LHCN-M2 (cell line): Measurements from ENCODE around the gene IFT88. TPM values are rescaled to one million over a fixed set of nuclear protein-coding genes. Genes with fewer than 3 reads are reported as not detected.

Experiments
- DNase-seq: peaks from one replicate; pipeline ENCODE4 v3.0.0-alpha.2; 2012; ENCODE audit warnings: low read depth
- total RNA-seq: library from RNA; depleted of rRNA; stranded (reverse); fragments of >200 nt; gene quantifications from 2 replicates; pipeline ENCODE4 v1.2.3, GENCODE V29; 2014

Gene IFT88
- total RNA-seq, 1 experiment from 2014 or later: 18.0 TPM

DNA sequence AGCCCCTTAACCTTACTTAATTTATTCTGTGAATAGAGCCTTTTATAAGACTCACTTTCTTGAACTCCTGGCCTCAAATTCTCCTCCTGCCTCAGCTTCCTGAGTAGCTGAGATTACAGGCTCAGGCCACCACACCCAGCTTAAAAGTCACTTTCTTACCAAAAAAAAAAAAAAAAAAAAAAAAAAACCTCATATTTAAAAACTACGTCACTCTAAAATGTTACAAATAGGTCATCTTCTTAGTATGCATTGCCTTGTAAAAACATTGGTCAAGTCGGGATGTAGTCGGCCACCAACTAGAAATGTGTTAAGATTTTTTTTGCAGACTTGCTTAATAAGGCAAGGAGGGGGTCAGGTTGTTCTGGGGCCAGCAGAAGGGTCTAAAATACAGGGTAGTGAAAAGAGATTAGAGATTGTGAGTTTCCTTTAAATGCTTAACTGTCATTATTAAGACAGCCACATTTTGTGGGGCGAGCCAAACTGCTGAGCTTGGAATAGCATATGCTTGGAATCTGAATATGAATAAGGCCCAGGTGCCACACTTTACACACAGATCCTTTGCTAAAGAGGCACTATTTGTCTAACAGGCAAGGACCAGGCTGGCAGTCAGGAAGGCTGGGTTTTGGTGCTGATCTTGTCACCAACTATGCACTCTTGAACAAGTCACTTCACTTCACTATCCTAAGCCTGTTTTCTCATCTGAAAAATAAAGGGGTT, 120.1 kb downstream of the IFT88 start:
- DNase-seq: no peak

DNA sequence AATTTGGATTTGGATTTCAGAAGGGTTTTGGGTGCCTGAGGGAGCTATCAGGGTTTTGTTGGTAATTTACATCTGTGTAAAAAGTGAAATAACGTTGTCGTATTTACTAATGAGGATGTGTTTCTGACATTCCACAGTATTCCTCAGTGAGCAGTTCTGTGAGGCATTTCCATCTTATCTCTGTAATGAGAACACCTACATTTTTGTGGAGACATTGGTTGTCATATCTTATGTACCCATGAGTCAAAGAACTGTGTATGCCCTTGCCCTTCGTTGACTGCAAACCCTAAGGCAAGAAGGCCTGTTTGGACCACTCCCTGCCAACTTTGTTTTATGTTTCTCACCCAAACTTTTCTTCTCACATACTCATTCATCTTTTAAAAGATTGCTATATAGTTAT, 122.3 kb downstream of the IFT88 start:
- no peak for DNase-seq

DNA sequence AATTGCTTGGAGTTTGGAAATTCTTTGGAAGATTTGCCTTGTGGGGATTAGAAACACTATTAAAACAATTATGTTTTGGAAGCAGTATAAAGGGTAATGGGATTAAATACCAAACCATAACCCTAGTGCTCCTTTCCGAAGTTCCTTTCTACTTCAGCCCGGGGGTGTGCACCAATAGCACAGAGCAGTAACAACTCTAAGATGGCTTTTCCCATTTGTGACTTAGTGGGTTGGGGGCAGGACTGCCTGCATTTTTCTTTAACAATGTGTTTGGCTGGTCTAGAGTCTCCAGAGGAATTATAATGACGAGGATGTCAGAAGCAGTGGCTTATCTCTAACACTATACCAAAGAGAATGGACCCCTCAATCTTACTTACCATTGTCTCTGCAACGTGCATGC, 124.7 kb downstream of the IFT88 start:
- DNase-seq: no peak

DNA sequence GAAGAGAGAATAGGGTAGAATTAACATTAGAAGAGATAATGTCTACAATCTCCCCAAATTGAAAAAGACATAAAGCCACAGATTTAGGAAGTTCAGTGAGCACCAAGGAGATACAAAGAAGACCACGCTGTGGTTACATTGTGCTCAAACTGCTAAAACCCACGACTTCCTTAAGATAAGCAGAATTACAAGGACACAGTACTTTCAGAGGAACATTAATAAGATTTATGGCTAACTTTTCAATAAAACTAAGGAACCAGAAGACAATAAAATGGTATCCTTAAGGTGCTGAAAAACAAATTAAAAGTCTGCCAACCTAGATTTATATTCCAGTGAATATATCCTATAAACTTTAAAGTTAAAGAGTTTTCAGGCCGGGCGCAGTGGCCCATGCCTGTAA, 129.1 kb downstream of the IFT88 start:
- DNase-seq: no peak

DNA sequence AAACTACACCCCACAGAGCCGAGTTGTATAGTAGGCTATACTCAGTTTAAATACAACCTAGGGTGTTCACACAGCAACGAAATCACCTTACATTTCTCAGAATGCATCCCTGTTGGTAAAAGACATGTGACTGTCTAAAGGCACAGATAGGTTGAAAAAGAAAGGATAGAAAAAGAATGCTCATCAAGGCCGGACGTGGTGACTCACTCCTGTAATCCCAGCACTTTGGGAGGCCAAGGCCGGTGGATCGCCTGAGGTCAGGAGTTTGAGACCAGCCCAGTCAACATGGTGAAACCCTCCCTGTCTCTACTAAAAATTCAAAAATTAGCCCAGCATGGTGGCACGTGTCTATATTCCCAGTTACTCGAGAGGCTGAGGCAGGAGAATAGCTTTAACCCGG, 132.8 kb downstream of the IFT88 start:
- DNase-seq: no peak

DNA sequence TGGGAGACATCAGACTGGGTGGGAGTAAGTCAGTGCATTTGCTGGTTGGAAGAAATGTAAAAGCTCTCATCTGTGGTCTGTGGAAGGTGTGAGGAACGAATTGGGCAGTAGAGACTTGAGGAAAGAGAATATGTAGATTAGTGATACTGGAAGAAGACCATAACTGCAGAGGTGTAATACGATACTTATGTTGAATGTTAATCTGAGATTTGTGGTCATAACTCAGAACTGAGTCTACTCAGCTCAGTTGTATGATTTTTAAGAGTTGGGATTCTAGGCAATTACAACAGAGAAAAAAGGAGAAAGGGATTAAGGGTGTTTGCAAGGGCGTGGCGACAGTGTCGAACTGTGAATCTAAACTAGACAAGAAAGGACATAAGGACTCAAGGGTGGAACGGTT, 133.3 kb downstream of the IFT88 start:
- peak; percentile 24 for DNase-seq

DNA sequence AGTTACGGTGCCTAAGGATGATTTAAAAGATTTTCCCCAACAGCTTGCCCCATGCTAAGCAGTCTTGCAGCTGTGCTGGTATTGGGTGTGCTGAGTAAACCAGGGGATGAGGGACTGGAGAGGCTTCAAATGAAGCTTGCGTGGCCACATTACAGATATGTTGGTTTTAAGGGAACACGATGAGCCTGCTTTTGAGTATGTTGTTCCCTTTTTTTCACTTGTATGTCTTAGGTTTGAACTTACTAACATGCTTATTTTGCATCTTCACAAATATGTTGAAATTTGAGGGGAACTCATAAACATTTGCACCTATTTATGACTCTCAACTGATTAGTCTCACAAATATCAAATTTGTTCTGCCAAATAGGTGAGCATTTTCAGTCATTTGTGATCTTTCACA, 134.5 kb downstream of the IFT88 start:
- DNase-seq: no peak

DNA sequence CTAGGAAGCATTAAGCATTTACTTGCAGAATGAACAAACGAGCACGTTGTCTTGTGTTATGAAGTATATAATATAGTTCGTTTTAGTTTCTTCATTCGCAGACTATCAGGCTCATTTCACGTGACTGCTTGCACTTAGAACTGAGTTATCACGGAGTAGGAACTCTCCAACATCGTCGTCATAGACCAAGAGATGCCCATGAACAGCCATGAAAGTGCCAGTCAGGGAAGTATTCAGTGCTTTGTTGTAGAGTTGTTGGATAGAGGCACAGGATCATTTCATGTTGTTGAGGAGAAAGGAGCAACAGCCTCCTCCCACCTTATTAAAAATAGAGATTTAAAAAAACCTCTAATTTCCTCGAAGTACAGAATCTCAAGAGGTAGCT, 135.6 kb downstream of the IFT88 start:
- no peak for DNase-seq

DNA sequence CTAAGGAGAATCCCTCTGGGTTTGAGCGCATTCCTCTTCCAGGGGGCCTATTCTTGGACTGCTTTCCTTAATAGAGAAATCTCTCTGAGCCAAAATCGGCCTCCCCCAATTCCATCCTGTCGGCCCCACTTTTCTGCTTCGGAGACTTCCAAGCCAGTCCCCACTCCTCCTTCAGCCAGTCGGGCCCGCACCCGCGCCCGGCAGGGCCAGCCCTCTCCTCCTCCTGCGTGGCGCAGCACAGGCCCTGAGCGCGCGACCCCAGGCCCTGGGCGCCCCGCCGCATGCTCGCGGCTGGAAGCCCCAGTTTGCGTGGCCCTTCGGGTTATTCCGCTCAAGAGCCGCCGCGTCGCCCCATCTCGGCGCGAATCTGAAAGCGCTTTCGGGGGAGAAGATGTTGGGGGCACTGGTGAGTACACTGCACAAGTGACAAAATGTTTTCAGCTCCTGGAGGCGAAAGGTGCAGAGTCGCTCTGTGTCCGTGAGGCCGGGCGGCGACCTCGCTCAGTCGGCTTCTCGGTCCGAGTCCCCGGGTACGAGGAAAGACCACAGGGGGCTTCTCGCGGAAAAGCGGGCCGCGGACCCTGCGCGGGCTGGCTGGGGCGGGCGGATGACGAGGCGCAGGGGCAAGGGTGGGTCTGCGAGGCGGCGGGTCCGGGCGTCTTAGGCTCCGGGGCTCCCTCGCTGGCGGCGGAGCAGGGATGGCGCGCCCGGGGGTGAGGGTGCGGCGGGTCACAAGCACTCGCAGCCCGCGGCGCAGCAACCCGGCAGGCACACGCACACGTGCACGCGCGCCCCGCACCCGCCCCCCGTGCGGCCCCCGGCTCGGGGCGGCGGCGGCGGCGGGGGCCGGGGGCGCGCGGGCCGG, 136.2 kb downstream of the IFT88 start, which contains the start of gene IL17D:
Gene IL17D (plus strand): TSS at position 785 of the 865 bp plus-strand sequence. CDS start 303 bp downstream, outside the sequence.
- no peak for DNase-seq

DNA sequence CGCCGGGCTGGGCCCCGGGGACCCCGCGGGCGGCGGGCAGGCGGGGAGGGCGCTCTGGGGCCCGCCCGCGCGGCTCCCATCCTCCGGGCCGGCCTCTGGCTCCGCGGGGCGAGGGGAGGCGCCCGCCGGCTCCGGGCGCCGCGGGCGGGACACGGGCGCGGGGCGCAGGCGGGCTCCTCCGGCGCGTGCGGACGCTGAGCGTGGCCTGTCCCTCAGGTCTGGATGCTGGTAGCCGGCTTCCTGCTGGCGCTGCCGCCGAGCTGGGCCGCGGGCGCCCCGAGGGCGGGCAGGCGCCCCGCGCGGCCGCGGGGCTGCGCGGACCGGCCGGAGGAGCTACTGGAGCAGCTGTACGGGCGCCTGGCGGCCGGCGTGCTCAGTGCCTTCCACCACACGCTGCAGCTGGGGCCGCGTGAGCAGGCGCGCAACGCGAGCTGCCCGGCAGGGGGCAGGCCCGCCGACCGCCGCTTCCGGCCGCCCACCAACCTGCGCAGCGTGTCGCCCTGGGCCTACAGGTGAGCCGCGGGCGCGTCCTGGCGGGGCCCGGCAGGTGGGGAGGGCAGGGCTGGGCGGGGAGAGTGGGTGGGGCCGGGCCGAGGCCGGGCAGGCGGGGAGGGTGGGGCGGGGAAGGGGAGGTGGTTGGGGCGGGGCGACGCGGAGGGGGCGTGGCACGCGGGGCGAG, 137.0 kb downstream of the IFT88 start:
- DNase-seq: peak; percentile 72

DNA sequence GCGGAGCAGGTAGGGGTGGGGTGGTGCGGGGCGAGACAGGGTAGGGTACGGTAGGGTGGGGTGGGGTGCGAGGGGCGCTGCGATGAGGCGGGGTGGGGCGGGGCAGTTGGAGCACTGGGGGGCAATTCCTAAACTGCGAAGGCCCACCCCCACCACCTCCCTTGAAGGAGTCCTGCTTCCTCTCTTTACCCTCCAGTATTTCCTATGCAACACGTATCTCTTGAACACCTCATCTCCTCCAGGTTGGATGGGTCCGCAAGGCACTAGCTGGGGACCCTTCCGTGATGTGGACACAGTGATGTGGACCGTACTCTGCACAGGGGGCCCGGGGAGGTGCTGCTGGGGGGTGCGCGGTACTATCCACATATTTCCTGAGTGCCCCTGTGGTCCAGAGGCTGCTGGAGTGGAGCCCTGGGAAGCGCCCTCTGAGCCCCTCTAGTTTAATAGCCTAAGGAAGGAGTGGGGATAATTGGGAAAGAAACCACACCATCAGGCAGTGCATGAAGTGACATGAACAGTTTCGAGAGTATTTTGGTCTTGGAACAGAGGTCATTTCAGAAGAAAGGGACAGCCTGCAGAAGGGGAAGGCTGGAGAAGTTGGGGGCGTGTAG, 137.6 kb downstream of the IFT88 start:
- DNase-seq: no peak

DNA sequence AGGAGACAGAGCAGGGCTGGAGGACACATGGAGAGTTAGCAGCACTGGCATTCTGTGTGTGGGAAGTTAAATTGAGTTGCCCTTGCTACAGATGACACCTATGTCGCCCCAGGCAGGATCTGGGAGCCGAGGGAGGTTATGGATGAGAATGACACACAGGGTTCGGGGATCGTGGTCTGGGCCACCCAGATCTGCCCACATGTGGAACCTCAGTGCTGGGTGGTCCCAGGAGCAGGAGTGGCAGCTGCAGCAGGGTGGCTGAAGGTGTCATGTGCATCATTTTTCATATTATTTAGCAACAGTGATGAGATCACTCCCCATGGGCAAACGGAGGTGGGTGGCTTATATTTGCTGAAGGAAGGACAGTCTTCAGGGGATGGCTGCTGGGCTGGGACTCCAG, 139.7 kb downstream of the IFT88 start:
- DNase-seq: no peak

DNA sequence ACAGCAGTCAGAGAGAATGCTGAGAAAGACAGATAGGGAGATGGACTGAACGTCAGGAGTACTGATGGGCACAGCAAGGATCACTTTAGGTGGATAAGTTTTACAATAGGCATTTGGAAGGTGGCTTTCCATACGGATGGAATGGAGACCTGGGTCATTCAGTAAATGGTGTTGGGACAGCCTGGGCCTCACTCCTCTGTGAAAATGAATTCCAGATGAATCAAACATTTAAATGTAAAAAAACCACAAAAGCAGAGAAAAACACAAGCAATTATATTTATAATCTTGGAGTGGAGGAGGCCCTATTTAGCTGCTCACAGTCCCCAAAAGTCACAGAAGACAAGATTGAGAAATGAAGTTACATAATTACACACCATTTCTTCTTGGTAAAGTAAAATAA, 141.3 kb downstream of the IFT88 start:
- DNase-seq: no peak

DNA sequence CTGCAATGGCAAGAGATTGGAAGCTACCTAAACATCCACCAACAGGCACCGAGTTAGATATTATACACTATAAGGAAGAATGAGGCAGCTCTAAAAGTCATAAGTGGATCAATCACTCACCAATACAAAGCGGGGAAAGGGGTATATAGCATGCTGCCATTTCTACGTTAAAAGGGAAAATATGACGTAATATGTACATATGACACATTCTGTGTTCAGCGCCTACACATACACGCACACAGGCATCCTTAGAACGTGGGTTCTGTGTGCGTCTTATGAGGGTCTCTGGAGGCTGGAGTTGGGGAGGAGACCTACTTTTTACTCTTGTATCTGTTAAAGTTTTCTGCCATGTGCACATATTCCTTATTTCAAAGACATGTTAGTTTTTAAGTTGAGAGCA, 142.4 kb downstream of the IFT88 start:
- DNase-seq: no peak

DNA sequence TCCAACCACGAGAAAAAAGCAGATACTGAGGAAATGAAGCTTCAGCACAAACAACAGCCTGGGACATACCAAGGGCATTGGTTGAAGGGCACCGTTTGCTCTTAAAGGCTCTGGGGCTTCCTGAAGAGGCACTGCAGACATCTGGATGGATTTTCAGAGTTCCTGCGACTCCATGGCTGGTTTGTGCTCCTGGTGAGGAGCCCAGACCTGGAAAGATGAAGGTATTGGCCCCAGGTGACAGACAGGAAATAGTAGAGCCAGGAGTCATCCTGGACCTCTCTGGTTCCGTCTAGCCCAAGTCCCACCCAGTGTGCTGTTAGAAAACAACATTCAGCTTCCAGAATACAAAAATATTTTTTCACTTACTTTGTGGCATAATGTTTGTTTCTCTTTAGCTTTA, 142.8 kb downstream of the IFT88 start:
- no peak for DNase-seq

DNA sequence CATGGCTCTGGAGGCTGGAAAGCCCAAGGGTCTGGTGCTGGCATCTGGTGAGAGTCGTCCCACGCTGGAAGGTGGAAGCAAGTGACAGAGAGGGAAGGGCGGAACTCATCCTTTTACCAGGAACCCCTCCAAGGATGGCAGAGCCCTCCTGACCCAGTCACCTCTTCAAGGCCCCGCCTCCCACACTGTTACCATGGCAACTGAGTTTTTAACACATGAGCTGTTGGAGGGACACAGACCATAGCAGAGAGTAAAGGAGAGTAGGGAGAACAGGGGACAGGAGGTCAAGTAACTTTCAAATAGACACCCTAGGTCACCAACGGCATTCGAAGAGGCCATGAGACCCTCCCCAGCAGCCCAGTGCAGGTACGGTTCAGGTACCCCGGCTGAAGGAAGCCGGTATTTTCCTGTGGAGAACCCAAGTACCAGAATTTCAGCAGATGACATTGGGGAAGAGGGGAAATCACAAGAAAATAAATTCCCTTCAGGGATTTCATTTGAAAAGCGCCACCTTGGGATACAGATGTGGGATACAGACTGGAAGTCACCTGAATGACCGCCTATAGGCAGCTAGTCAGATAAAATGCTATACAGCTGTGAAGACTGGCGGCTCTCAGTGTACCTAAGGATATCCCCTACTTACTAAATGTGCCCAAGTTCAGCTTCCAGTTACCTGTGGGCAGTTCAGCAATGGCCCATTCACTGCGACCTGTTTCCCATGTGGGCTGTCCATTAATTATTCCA, 144.5 kb downstream of the IFT88 start:
- peak; percentile 39 for DNase-seq

DNA sequence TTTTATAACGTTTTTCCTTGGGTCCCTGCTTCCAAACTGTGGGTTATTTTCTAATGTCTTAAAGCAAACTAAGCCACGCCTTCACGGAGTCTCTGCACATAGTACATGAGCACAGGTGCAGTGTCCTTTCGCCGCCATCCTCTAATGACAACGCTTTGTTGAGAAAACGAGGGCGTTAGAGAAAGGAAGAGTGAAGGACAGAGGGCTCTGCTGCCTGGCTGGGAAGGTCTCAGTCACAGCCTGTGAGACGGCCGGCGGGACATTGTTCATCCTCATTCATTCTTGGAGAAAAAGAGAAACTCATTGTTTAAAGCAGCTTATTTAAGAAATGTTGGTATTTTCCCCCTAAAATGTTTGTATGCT, 146.0 kb downstream of the IFT88 start:
- peak; percentile 22 for DNase-seq

DNA sequence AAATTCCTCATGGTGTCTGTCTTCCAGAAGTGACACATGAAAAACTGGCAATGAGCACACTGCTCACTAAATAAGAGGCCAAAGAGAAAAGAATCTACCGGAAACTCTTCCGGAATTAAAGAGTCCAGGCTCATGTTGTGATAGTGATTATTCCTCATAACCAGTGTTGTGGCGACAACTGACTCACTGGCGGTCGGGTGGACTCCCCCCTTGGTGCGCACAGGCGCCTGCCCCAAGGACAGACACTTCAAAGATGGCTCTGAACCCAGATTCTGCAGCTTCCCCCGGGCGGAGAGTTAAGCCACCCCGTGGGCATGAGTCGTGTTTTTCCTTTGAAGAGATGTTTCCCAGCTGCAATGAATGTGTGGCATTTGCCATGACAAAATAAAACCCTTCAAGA, 146.8 kb downstream of the IFT88 start:
- DNase-seq: peak; percentile 78

DNA sequence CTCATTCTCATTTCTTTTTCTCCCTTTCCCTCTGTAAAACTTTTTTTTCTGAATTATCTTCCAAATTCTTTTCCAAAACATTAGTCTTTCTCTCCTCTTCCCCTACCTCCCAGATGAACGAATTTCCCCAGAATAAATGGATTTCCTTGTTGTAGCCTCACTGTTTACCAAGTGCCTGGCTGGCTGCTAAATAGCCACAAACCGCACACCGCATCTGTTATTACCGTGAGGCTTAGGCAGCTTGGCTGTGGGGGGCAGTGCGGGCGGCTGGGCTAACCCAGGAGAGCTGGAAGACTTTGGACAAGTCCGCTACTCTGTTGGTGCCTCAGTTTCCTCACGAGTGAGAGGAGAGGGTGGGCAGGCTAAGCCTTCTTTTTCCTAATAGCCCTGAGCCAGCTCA, 147.2 kb downstream of the IFT88 start:
- peak; percentile 68 for DNase-seq

DNA sequence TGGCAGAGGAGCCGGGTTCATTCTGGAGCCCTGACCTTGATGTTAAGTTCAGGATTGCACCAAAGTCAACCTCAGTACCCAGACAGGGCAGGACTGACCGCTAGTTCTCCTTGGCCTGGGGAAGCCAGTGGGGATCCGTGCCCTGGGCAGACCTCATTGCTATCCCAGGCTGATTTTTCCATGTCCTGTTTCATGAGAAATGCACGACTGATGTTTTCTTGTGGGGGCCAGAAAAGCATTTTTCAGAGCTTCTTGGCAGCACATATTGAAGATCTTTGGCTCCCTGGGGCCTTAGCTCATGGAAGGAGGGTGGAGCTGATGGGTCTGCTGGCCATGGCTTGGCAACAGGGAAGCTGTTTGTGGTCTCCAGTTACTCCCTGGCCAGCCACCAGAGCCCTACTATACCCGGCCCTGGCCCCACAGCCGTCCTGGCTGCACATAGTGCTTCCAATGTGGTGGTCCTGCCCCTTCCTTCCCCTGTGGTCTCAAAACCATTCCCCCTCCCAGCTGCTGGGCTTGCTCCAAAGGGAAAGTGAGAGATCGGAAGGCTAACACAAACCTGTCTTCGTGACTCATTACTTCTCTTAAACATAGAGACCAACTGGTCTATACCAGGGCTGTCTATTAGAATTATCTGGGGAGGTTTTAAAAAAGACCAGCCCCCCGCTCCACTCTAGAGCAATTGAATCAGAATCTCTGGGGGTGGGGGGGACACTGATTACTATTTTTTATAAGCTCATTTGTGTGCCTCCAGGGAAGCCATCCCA, 147.8 kb downstream of the IFT88 start:
- peak; percentile 89 for DNase-seq

DNA sequence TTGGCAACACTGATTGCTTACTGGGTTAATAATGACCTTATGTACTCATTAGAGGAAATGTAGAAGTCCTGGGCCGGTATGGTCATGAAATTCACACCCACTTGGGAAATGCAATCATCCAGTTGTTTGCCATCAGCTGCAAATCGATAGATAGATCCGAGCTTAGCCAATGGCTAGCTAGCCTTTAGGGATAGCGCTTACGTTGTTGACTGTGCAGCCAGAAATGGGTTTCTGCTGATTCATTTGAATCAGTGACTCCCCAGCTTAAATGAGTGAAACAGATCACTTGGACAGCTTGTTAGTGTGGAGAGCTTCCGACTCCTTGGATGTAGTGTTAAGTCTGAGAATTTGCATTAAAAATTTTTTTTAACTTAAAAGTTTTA, 148.4 kb downstream of the IFT88 start:
- DNase-seq: no peak
